GM12801 (cell line): ENCODE results near the gene SLC49A4.

ENCODE experiments used
- CTCF ChIP-seq: IDR thresholded peaks from one replicate; pipeline ENCODE4 v1.5.1; 2011; ENCODE audit warnings: control low read depth; ENCODE audit not compliant: insufficient read length; ENCODE audit errors: extremely low read depth

The SLC49A4 gene

GRCh38 chr3:122776675-122777468, 18.0 kb upstream of the SLC49A4 start:
- TF ChIP-seq CTCF: no peak

- no peak for TF ChIP-seq CTCF
Measured at GRCh38 chr3:122777563-122777962, 17.3 kb upstream of the SLC49A4 start.

GRCh38 chr3:122782804-122783203, 12.1 kb upstream of the SLC49A4 start:
- no peak for TF ChIP-seq CTCF

- no peak for TF ChIP-seq CTCF
Measured at GRCh38 chr3:122784436-122784835, 10.4 kb upstream of the SLC49A4 start.

GRCh38 chr3:122785231-122785630, 9.6 kb upstream of the SLC49A4 start:
- no peak for TF ChIP-seq CTCF

- TF ChIP-seq CTCF: no peak
Measured at GRCh38 chr3:122786066-122786465, 8.8 kb upstream of the SLC49A4 start.

- no peak for TF ChIP-seq CTCF
Measured at GRCh38 chr3:122787872-122788271, 7.0 kb upstream of the SLC49A4 start.
